Testis (tissue), 3 donors: ENCODE measurements around the gene HOXA5. TPM values are rescaled to one million over a fixed set of nuclear protein-coding genes. Genes with fewer than 3 reads are reported as not detected.

Source experiments
- DNase-seq: peaks from one replicate; pipeline ENCODE4 v3.0.0-alpha.2; 2019
- H3K27ac ChIP-seq, 2 donors: fragments of 200-600 bp; sonication (generic); one replicate each; pipeline ENCODE4 v1.5.1; 2019
- H3K27me3 ChIP-seq: fragments of 200-600 bp; sonication (generic); one replicate; pipeline ENCODE4 v1.5.1; 2019
- H3K36me3 ChIP-seq: fragments of 200-600 bp; sonication (generic); one replicate; pipeline ENCODE4 v1.5.1; 2017; ENCODE audit warnings: low read depth; ENCODE audit errors: missing control alignments
- H3K4me1 ChIP-seq: fragments of 200-600 bp; sonication (generic); one replicate; pipeline ENCODE4 v1.5.1; 2019
- H3K4me3 ChIP-seq, 2 donors: fragments of 200-600 bp; sonication (generic); one replicate each; pipeline ENCODE4 v1.5.1; 2017 to 2019
- H3K9me3 ChIP-seq: fragments of 200-600 bp; sonication (generic); one replicate; pipeline ENCODE4 v1.5.1; 2017
- CTCF ChIP-seq, 3 experiments: fragments of 450-650 bp in 2 of 3; fragments of 200-600 bp in 1 of 3; sonication (generic) in 1 of 3; IDR thresholded peaks; one replicate each; pipeline ENCODE4 v1.5.1; 2016 to 2019; ENCODE audit warnings: antibody characterized with exemption in 3 of 3, mild to moderate bottlenecking in 2 of 3, moderate library complexity in 1 of 3
- POLR2A ChIP-seq: fragments of 450-650 bp; IDR thresholded peaks from one replicate; pipeline ENCODE4 v1.6.1; 2017; ENCODE audit warnings: antibody characterized with exemption, mild to moderate bottlenecking, moderate library complexity
- WGBS, 2 donors: methylation state at CpG; one replicate each; pipeline ENCODE4 v1.1.5; 2018; 5-methylcytosine and 5-hydroxymethylcytosine counted together
- intact Hi-C: fragments of 100-400 bp; cut with DNase I; formaldehyde crosslinking; loops from one replicate; pipeline ENCODE4 v1.15.1; 2023; ENCODE audit warnings: low total_unique reads
- polyA plus RNA-seq: library from polyadenylated mRNA; stranded (reverse); fragments of 350-450 nt; fragmentation: Illumina TruSeq; extraction: RNeasy Lipid Tissue Mini Kit (QIAGEN cat#74804); gene quantifications from one replicate; pipeline ENCODE4 v1.2.3, GENCODE V29; 2014; ENCODE audit warnings: low read depth, low replicate concordance; ENCODE audit not compliant: insufficient read depth
- total RNA-seq, 2 donors: library from RNA; depleted of rRNA; stranded (reverse); fragments of >200 nt; gene quantifications; one replicate each; pipeline ENCODE4 v1.2.3, GENCODE V29; 2016

Gene HOXA5
- total and polyA plus RNA-seq, 3 donors from 2014 or later: 0.63 to 7.6 TPM; not detected in 1

GRCh38 chr7:27163288-27164044 is 20.0 kb upstream of the HOXA5 start:
- peaks cover 10% of the 10 kb centered on the region for H3K4me1 ChIP-seq
- no peak for TF ChIP-seq CTCF (IDR thresholded peaks at IDR 0.05)
- no peak for TF ChIP-seq POLR2A
- no peak overlapping the region for H3K27ac ChIP-seq
- DNase-seq: no peak
- 53 to 54% methylated on average over 24 of the region's 24 CpGs for WGBS, 2 donors
- H3K9me3 ChIP-seq: no peaks in the 10 kb centered on the region
- intact Hi-C loops: loop anchor here (10.0 kb wide), 1 partner anchor 789 kb away; no protein-coding TSS in a partner anchor
- no peaks in the 10 kb centered on the region for H3K36me3 ChIP-seq
- H3K27me3 ChIP-seq: peaks cover 4% of the 10 kb centered on the region
- no peak overlapping the region for H3K4me3 ChIP-seq

- no peak for DNase-seq
- no peak overlapping the region for H3K4me3 ChIP-seq
- intact Hi-C loops: loop anchor here (10.0 kb wide), 1 partner anchor 788 kb away; no protein-coding TSS in a partner anchor
- H3K27ac ChIP-seq: no peak overlapping the region
- H3K9me3 ChIP-seq: no peaks in the 10 kb centered on the region
- no peak for TF ChIP-seq CTCF (IDR thresholded peaks at IDR 0.05)
- TF ChIP-seq POLR2A: no peak
- peaks cover 10% of the 10 kb centered on the region for H3K4me1 ChIP-seq
- peaks cover 4% of the 10 kb centered on the region for H3K27me3 ChIP-seq
- H3K36me3 ChIP-seq: no peaks in the 10 kb centered on the region
- WGBS, 2 donors: 65 to 67% methylated on average over 7 of the region's 7 CpGs
Observed at GRCh38 chr7:27162561-27163287, 19.2 kb upstream of the HOXA5 start.

- intact Hi-C loops: loop anchor here (10.0 kb wide), 1 partner anchor 787 kb away; no protein-coding TSS in a partner anchor
- TF ChIP-seq CTCF (IDR thresholded peaks at IDR 0.05): no peak
- TF ChIP-seq POLR2A: no peak
- WGBS, 2 donors: 41 to 51% methylated on average over 24 to 30 of the region's 30 CpGs
Observed at GRCh38 chr7:27161721-27162560, 18.5 kb upstream of the HOXA5 start.

GRCh38 chr7:27161214-27161720 is 17.8 kb upstream of the HOXA5 start:
- peaks cover 1% of the 10 kb centered on the region for H3K27me3 ChIP-seq
- H3K4me1 ChIP-seq: peaks cover 10% of the 10 kb centered on the region
- no peak overlapping the region for H3K27ac ChIP-seq
- DNase-seq: no peak
- 4 to 6% methylated on average over 19 to 27 of the region's 27 CpGs for WGBS, 2 donors
- H3K36me3 ChIP-seq: no peaks in the 10 kb centered on the region
- TF ChIP-seq POLR2A: no peak
- TF ChIP-seq CTCF (IDR thresholded peaks at IDR 0.05): peak in 1 of 3 experiments; percentile 45
- H3K9me3 ChIP-seq: no peaks in the 10 kb centered on the region
- peak overlapping the region; percentile 46 to 62 for H3K4me3 ChIP-seq
- intact Hi-C loops: loop anchor here (10.0 kb wide), 1 partner anchor 786 kb away; no protein-coding TSS in a partner anchor

More at GRCh38 chr7:27161721-27162560, 18.5 kb upstream of the HOXA5 start:
- Histone ChIP-seq H3K27ac (no peak overlapping the region), H3K36me3 (no peaks in the 10 kb centered on the region), H3K4me1 (peaks cover 10% of the 10 kb centered on the region), H3K9me3 (no peaks in the 10 kb centered on the region), H3K4me3 (peak overlapping the region in 1 of 2 donors; percentile 62), H3K27me3 (peaks cover 4% of the 10 kb centered on the region)
- DNase-seq: no peak
